ENCODE measurements around the gene FBN2.

FBN2 gene

DNA sequence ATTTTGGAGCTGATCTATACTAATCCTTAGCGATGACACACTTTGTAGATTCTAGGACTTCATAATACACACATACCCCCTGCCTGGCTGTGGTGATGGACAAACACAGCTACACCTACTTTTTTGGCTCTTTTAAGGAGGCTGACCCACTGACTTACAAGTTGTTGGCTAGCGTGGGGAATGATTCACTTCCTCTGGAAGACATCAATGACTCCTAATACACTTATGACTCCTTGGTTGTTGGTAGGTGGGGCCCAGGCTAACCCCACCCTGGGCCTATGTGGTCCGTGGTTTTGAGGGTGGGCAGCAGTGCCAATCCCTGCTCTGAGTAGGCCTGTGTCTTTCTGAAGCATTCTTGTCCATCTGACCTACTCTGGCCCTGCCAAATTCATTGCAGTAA lies 310.0 kb downstream of the FBN2 start:
- no peak overlapping the region for H3K4me3 ChIP-seq (ENCODE audit: insufficient read length, low read depth)
- no peak overlapping the region for H3K9ac ChIP-seq (ENCODE audit: insufficient read length, low read depth)
- TF ChIP-seq YY1 (IDR thresholded peaks at IDR 0.05; ENCODE audit: insufficient read depth, insufficient read length) (no peak), ZNF274 (IDR thresholded peaks at IDR 0.05; ENCODE audit: low read depth, low read length) (no peak), SUZ12 (IDR thresholded peaks at IDR 0.05; ENCODE audit: extremely low read depth, insufficient read depth, insufficient read length) (no peak)
- no peaks in the 10 kb centered on the region for H3K27me3 ChIP-seq (ENCODE audit: insufficient read depth, insufficient read length)
- DNase-seq (ENCODE audit: low read depth, low spot score) = no peak
- H3K9me3 ChIP-seq (ENCODE audit: insufficient read depth, low read length) = no peaks in the 10 kb centered on the region
- no peaks in the 10 kb centered on the region for H3K36me3 ChIP-seq (ENCODE audit: insufficient read depth, insufficient read length, low read length)
- H3K4me1 ChIP-seq (ENCODE audit: insufficient read depth, insufficient read length) = no peaks in the 10 kb centered on the region

DNA sequence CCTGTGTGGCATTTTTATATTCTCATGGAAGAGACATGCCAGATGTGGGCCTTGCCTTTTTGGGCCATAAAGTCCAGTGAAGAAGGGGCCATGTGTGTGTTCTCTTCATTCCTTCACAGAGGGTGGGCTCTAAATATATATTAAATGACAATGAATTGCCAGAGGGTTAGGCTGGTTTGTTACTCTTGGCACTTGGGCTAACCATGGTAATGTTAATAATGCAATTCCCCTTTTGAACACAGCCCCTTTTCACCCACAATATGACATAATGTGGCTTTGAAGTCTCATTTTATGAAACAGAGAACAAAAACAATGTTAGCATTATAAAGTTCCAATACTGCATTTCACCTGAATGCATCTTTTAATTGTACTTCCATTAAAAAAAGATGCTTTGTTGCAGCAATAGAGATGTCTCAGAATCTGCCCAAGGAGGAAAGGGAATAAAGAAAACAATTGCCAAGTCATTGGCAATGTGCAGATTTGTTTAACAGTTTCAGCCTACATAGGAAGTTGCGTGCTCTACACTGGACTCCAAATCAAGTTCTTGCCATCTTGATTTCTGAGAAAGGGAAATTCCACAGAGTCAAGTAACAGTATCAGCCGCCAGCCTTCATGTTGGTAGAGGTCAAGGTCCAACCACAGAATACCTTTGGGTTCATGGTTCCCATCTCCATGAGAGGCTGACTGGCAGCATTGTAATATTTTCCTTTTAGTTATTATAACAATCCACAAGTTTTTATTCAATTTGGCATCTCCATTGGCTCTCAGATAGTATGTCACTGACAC lies 312.6 kb downstream of the FBN2 start:
- no peaks in the 10 kb centered on the region for H3K9me3 ChIP-seq (ENCODE audit: insufficient read depth, low read length)
- H3K36me3 ChIP-seq (ENCODE audit: insufficient read depth, insufficient read length, low read length) = no peaks in the 10 kb centered on the region
- no peaks in the 10 kb centered on the region for H3K27me3 ChIP-seq (ENCODE audit: insufficient read depth, insufficient read length)
- DNase-seq (ENCODE audit: low read depth, low spot score) = no peak
- H3K9ac ChIP-seq (ENCODE audit: insufficient read length, low read depth) = no peak overlapping the region
- H3K4me1 ChIP-seq (ENCODE audit: insufficient read depth, insufficient read length) = no peaks in the 10 kb centered on the region
- TF ChIP-seq SUZ12 (IDR thresholded peaks at IDR 0.05; ENCODE audit: extremely low read depth, insufficient read depth, insufficient read length) = no peak
- TF ChIP-seq ZNF274 (IDR thresholded peaks at IDR 0.05; ENCODE audit: low read depth, low read length) = no peak
- TF ChIP-seq YY1 (IDR thresholded peaks at IDR 0.05; ENCODE audit: insufficient read depth, insufficient read length) = no peak
- no peak overlapping the region for H3K4me3 ChIP-seq (ENCODE audit: insufficient read length, low read depth)

DNA sequence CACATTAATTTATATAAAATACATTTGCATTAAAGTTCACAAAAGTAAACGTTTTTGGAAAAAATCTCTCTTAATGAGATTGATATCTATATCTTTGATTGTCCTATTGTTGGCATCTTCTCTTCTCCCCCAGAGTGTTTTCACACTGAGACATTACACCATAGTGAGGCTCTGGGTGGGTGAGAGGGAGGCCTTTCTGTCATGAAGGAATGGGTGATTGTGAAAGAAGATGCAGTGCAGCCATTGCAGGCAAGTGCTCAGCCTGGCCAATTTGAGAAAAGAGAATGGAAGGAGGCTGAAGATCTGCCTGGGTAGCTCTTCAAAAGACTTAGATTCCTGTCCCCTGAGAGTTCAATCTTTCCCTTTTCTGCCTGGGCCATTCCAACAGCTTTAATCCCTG lies 313.7 kb downstream of the FBN2 start:
- H3K9ac ChIP-seq (ENCODE audit: insufficient read length, low read depth) = no peak overlapping the region
- H3K27me3 ChIP-seq (ENCODE audit: insufficient read depth, insufficient read length) = no peaks in the 10 kb centered on the region
- TF ChIP-seq ZNF274 (IDR thresholded peaks at IDR 0.05; ENCODE audit: low read depth, low read length) = no peak
- TF ChIP-seq SUZ12 (IDR thresholded peaks at IDR 0.05; ENCODE audit: extremely low read depth, insufficient read depth, insufficient read length) = no peak
- TF ChIP-seq YY1 (IDR thresholded peaks at IDR 0.05; ENCODE audit: insufficient read depth, insufficient read length) = no peak
- H3K4me3 ChIP-seq (ENCODE audit: insufficient read length, low read depth) = no peak overlapping the region
- no peak for DNase-seq (ENCODE audit: low read depth, low spot score)
- no peaks in the 10 kb centered on the region for H3K4me1 ChIP-seq (ENCODE audit: insufficient read depth, insufficient read length)
- H3K9me3 ChIP-seq (ENCODE audit: insufficient read depth, low read length) = no peaks in the 10 kb centered on the region
- no peaks in the 10 kb centered on the region for H3K36me3 ChIP-seq (ENCODE audit: insufficient read depth, insufficient read length, low read length)

DNA sequence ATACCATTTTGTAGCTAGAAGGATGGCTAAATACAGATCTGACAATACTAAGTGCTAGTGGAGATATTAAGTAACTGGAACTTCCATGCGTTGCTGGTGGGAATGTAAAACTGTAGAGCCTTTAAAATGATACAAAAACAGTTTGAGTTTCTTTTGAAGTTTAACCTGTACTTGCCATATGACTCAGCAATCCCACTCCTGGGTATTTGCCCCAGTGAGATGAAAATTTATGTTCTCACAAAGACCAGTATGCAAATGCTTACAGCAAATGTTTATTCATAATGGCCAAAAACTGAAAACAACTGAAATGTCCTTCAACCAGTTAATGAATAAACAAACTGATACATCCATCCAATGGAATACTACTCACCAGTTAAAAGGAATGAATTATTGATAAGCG lies 317.2 kb downstream of the FBN2 start:
- no peaks in the 10 kb centered on the region for H3K36me3 ChIP-seq (ENCODE audit: insufficient read depth, insufficient read length, low read length)
- no peaks in the 10 kb centered on the region for H3K9me3 ChIP-seq (ENCODE audit: insufficient read depth, low read length)
- no peak for TF ChIP-seq YY1 (IDR thresholded peaks at IDR 0.05; ENCODE audit: insufficient read depth, insufficient read length)
- no peak for TF ChIP-seq ZNF274 (IDR thresholded peaks at IDR 0.05; ENCODE audit: low read depth, low read length)
- no peak for TF ChIP-seq SUZ12 (IDR thresholded peaks at IDR 0.05; ENCODE audit: extremely low read depth, insufficient read depth, insufficient read length)
- no peaks in the 10 kb centered on the region for H3K4me1 ChIP-seq (ENCODE audit: insufficient read depth, insufficient read length)
- H3K27me3 ChIP-seq (ENCODE audit: insufficient read depth, insufficient read length) = no peaks in the 10 kb centered on the region
- no peak for DNase-seq (ENCODE audit: low read depth, low spot score)
- no peak overlapping the region for H3K9ac ChIP-seq (ENCODE audit: insufficient read length, low read depth)
- no peak overlapping the region for H3K4me3 ChIP-seq (ENCODE audit: insufficient read length, low read depth)

DNA sequence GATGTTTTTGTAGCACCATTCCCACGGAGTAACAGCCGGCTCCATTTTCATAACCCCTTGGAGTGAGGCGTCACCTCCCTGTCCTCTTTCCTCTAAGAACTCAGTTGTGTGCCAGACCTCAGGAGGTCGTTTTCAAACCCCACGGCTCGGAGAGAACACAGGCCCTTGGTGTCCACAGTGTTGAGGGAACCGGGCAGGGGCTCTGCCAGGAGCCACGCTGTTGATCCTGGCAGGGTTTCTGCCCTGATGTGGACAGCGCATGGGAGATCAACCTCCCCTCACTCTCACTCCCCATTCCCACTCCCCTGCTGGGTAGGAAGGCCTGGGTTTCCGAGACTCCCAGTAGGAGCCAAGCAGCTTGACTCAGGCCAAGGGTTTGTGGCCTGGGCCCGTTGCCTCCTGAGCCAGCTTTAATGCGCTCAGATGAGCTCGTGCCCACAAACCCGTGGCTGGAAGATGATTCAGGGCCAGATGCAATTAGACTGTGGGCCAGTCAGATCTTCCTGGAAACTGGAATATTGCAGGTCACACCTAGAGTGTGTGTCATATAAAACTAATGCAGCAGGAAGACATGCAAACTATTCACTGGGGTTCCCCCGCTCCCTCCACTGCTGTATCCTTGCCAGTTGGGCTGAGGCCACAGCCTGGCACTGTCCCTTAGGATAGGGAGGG lies 321.0 kb downstream of the FBN2 start:
- Histone ChIP-seq H3K36me3 (ENCODE audit: insufficient read depth, insufficient read length, low read length) (no peaks in the 10 kb centered on the region), H3K9me3 (ENCODE audit: insufficient read depth, low read length) (no peaks in the 10 kb centered on the region), H3K4me1 (ENCODE audit: insufficient read depth, insufficient read length) (no peaks in the 10 kb centered on the region), H3K9ac (ENCODE audit: insufficient read length, low read depth) (no peak overlapping the region), H3K4me3 (ENCODE audit: insufficient read length, low read depth) (no peak overlapping the region), H3K27me3 (ENCODE audit: insufficient read depth, insufficient read length) (no peaks in the 10 kb centered on the region)
- DNase-seq (ENCODE audit: low read depth, low spot score) = no peak
- no peak for TF ChIP-seq YY1 (IDR thresholded peaks at IDR 0.05; ENCODE audit: insufficient read depth, insufficient read length)
- no peak for TF ChIP-seq SUZ12 (IDR thresholded peaks at IDR 0.05; ENCODE audit: extremely low read depth, insufficient read depth, insufficient read length)
- no peak for TF ChIP-seq ZNF274 (IDR thresholded peaks at IDR 0.05; ENCODE audit: low read depth, low read length)

DNA sequence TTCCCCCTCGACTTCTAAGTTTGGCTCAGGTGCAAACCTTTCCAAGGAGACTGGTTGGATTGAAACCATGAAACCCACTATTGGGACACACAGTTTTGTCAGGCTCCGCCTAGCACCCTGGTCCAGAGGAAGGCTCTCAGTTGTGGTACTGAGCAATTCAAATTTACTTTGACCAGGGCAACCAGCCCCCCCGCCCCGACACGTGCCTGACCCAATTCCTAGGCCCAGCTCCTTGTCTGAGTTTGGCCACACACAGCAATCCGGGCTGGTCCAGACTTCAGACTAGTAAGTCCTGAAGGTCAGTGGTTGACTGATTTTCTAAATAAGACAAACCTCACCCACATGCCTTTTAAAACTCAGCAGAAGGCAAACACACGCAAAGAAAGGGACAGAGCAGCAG lies 321.8 kb downstream of the FBN2 start:
- H3K4me3 ChIP-seq (ENCODE audit: insufficient read length, low read depth) = no peak overlapping the region
- DNase-seq (ENCODE audit: low read depth, low spot score) = no peak
- TF ChIP-seq YY1 (IDR thresholded peaks at IDR 0.05; ENCODE audit: insufficient read depth, insufficient read length) (no peak), ZNF274 (IDR thresholded peaks at IDR 0.05; ENCODE audit: low read depth, low read length) (no peak)
- H3K36me3 ChIP-seq (ENCODE audit: insufficient read depth, insufficient read length, low read length) = no peaks in the 10 kb centered on the region
- H3K9me3 ChIP-seq (ENCODE audit: insufficient read depth, low read length) = no peaks in the 10 kb centered on the region
- no peak overlapping the region for H3K9ac ChIP-seq (ENCODE audit: insufficient read length, low read depth)
- no peaks in the 10 kb centered on the region for H3K4me1 ChIP-seq (ENCODE audit: insufficient read depth, insufficient read length)
- no peaks in the 10 kb centered on the region for H3K27me3 ChIP-seq (ENCODE audit: insufficient read depth, insufficient read length)

DNA sequence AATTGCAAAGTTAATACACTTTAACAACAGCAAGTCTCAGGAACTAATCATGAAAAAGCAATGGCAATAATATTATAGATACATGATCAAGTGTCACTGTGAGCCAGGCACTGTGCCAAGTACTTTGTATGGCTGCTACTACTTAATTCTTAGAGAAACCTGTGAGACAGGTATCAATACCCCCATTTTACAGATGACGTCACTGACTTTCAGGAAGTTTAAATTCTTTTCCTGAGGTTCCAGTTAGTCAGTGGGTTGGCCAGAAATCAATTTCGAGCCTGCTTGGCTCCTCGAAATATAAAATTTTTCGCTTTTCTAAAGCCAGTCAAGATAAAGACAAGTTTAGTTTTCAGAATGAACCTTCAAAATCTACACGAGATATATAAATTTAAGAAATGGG lies 324.2 kb downstream of the FBN2 start:
- TF ChIP-seq SUZ12 (IDR thresholded peaks at IDR 0.05; ENCODE audit: extremely low read depth, insufficient read depth, insufficient read length) (no peak), ZNF274 (IDR thresholded peaks at IDR 0.05; ENCODE audit: low read depth, low read length) (no peak), YY1 (IDR thresholded peaks at IDR 0.05; ENCODE audit: insufficient read depth, insufficient read length) (no peak)
- Histone ChIP-seq H3K4me1 (ENCODE audit: insufficient read depth, insufficient read length) (no peaks in the 10 kb centered on the region), H3K27me3 (ENCODE audit: insufficient read depth, insufficient read length) (no peaks in the 10 kb centered on the region), H3K36me3 (ENCODE audit: insufficient read depth, insufficient read length, low read length) (no peaks in the 10 kb centered on the region), H3K9ac (ENCODE audit: insufficient read length, low read depth) (no peak overlapping the region), H3K4me3 (ENCODE audit: insufficient read length, low read depth) (no peak overlapping the region), H3K9me3 (ENCODE audit: insufficient read depth, low read length) (no peaks in the 10 kb centered on the region)
- DNase-seq (ENCODE audit: low read depth, low spot score) = no peak
